IMR-90 (cell line): ENCODE results near the gene TMEM223. TPM values are rescaled to one million over a fixed set of nuclear protein-coding genes. Genes with fewer than 3 reads are reported as not detected.
"Not testable (repeated sequence)": the region's sequence is repeated elsewhere in the genome, so short reads cannot be mapped to it uniquely, and the experiment has no call there.

Source experiments
- ATAC-seq: fragments of 200-7000 bp; cut with Tn5 transposase; 2 replicates; pipeline ENCODE4 v1.9.1; 2020; ENCODE audit warnings: low read depth, mild to moderate bottlenecking, moderate library complexity
- BruUV-seq: library from RNA; stranded (reverse); fragments of 400-500 nt; replicated peaks from 2 replicates; lab custom pipeline; 2021; lab: Mats Ljungman, UMichigan
- CTCF ChIA-PET: fragments of 300-600 bp; formaldehyde crosslinking; extraction: SDS; loops from one replicate; lab custom pipeline; 2021; ENCODE audit warnings: antibody characterized with exemption; lab: Yijun Ruan, JAX
- POLR2A ChIA-PET: fragments of 300-600 bp; sonication (Branson Sonifier 250); formaldehyde crosslinking; loops from one replicate; lab custom pipeline; 2022; ENCODE audit warnings: antibody characterized with exemption; ENCODE audit not compliant: unreplicated experiment; lab: Charles Lee
- DNase-seq: peaks from one replicate; pipeline ENCODE4 v3.0.0; 2013
- H2AFZ ChIP-seq: replicated peaks from 2 replicates; pipeline ENCODE3; 2013; ENCODE audit warnings: low read length, mild to moderate bottlenecking; ENCODE audit not compliant: poor library complexity
- H2AK5ac ChIP-seq: 2 replicates; pipeline ENCODE4 v1.6.1; 2013; ENCODE audit warnings: low read depth, low read length, inconsistent platforms
- H2AK9ac ChIP-seq: replicated peaks from 2 replicates; pipeline ENCODE3; 2013; ENCODE audit warnings: mild to moderate bottlenecking, low read depth, low read length, moderate library complexity; ENCODE audit not compliant: poor library complexity
- H2BK120ac ChIP-seq: 2 replicates; pipeline ENCODE4 v1.6.1; 2013; ENCODE audit warnings: low read depth, low read length, inconsistent platforms
- H2BK15ac ChIP-seq: 3 replicates; pipeline ENCODE4 v1.6.1; 2013; ENCODE audit warnings: low read depth, low read length, inconsistent platforms
- H2BK20ac ChIP-seq: 2 replicates; pipeline ENCODE4 v1.6.1; 2013; ENCODE audit warnings: low read depth, mild to moderate bottlenecking, inconsistent platforms, low read length, moderate library complexity
- H2BK5ac ChIP-seq: 2 replicates; pipeline ENCODE4 v1.6.1; 2013; ENCODE audit warnings: mild to moderate bottlenecking, low read depth, low read length, inconsistent platforms; ENCODE audit not compliant: poor library complexity, severe bottlenecking
- H3K14ac ChIP-seq: replicated peaks from 2 replicates; pipeline ENCODE4 v1.6.1; 2013; ENCODE audit warnings: low read depth, low read length, inconsistent platforms
- H3K18ac ChIP-seq: 2 replicates; pipeline ENCODE4 v1.6.1; 2013; ENCODE audit warnings: low read depth, low read length, control low read depth
- H3K23ac ChIP-seq: 2 replicates; pipeline ENCODE4 v1.6.1; 2013; ENCODE audit warnings: low read depth, low read length, inconsistent platforms
- H3K27ac ChIP-seq: 2 replicates; pipeline ENCODE4 v1.5.1; 2013; ENCODE audit warnings: mild to moderate bottlenecking, control low read depth, low read length; ENCODE audit not compliant: insufficient read depth
- H3K27me3 ChIP-seq: 2 replicates; pipeline ENCODE4 v1.6.1; 2013; ENCODE audit warnings: low read length; ENCODE audit not compliant: control insufficient read depth, insufficient read depth
- H3K36me3 ChIP-seq: 2 replicates; pipeline ENCODE4 v1.6.1; 2013; ENCODE audit warnings: low read length, mixed read lengths; ENCODE audit not compliant: control insufficient read depth, insufficient read depth
- H3K4ac ChIP-seq: 2 replicates; pipeline ENCODE4 v1.6.1; 2013; ENCODE audit warnings: low read depth, low read length, inconsistent platforms
- H3K4me1 ChIP-seq: 2 replicates; pipeline ENCODE4 v1.6.1; 2013; ENCODE audit warnings: low read length, mixed read lengths; ENCODE audit not compliant: control insufficient read depth, insufficient read depth
- H3K4me2 ChIP-seq: 2 replicates; pipeline ENCODE4 v1.6.1; 2013; ENCODE audit warnings: low read depth, mild to moderate bottlenecking, control low read depth, low read length, moderate library complexity
- H3K4me3 ChIP-seq: 2 replicates; pipeline ENCODE4 v1.5.1; 2013; ENCODE audit warnings: low read depth, mild to moderate bottlenecking, control low read depth, low read length, moderate library complexity; ENCODE audit not compliant: insufficient read depth
- H3K56ac ChIP-seq: 2 replicates; pipeline ENCODE4 v1.6.1; 2013; ENCODE audit warnings: low read length, inconsistent platforms; ENCODE audit not compliant: insufficient read depth; ENCODE audit errors: extremely low read depth
- H3K79me1 ChIP-seq, 2 experiments: 2 replicates each; pipeline ENCODE4 v1.6.1; 2013; ENCODE audit warnings: low read length in 2 of 2, inconsistent platforms in 1 of 2, low read depth in 1 of 2
- H3K9ac ChIP-seq: 2 replicates; pipeline ENCODE4 v1.6.1; 2013; ENCODE audit warnings: low read depth, low read length, control low read depth
- H3K9me1 ChIP-seq: 2 replicates; pipeline ENCODE4 v1.6.1; 2013; ENCODE audit warnings: low read length, inconsistent platforms; ENCODE audit not compliant: insufficient read depth
- H3K9me3 ChIP-seq: 2 replicates; pipeline ENCODE4 v1.6.1; 2013; ENCODE audit warnings: low read length; ENCODE audit not compliant: control insufficient read depth, insufficient read depth
- H4K20me1 ChIP-seq: 2 replicates; pipeline ENCODE4 v1.6.1; 2013; ENCODE audit warnings: low read length, inconsistent platforms; ENCODE audit not compliant: insufficient read depth
- H4K5ac ChIP-seq: 2 replicates; pipeline ENCODE4 v1.6.1; 2013; ENCODE audit warnings: mild to moderate bottlenecking, low read depth, low read length, control low read depth
- H4K8ac ChIP-seq, 2 experiments: 2 replicates each; pipeline ENCODE4 v1.6.1; 2013; ENCODE audit warnings: low read depth in 2 of 2, low read length in 2 of 2, control low read depth in 1 of 2, inconsistent platforms in 1 of 2
- H4K91ac ChIP-seq: 2 replicates; pipeline ENCODE4 v1.6.1; 2013; ENCODE audit warnings: low read depth, low read length, inconsistent platforms; ENCODE audit not compliant: insufficient read depth
- ELK1 ChIP-seq: fragments of 150-350 bp; IDR thresholded peaks from 2 replicates; pipeline ENCODE4 v1.6.1; 2016; ENCODE audit warnings: low read depth, mild to moderate bottlenecking, low read length, moderate library complexity, borderline replicate concordance
- WGBS, 2 experiments: methylation state at CpG; one replicate each; pipeline versions ENCODE4 v1.1.5 to v1.1.7; 2013; ENCODE audit warnings: missing lambda C conversion rate in 2 of 2; ENCODE audit not compliant: insufficient read length in 1 of 2; ENCODE audit errors: extremely low coverage in 2 of 2; 5-methylcytosine and 5-hydroxymethylcytosine counted together
- dilution Hi-C: fragments of 300-500 bp; cut with HindIII; formaldehyde crosslinking; loops from one replicate; pipeline ENCODE4 v1.14.3; 2018; ENCODE audit warnings: low sequenced_read_pairs; ENCODE audit not compliant: unreplicated experiment
- in situ Hi-C: fragments of 300-500 bp; cut with MboI; formaldehyde crosslinking; loops from 3 replicates; pipeline ENCODE4 v1.14.3; 2019; ENCODE audit warnings: low sequenced_read_pairs, inconsistent platforms, mixed read lengths
- intact Hi-C: fragments of 100-400 bp; cut with micrococcal nuclease; formaldehyde crosslinking; loops from 2 replicates; pipeline ENCODE4 v1.10.0; 2022
- polyA plus RNA-seq, 3 experiments: library from polyadenylated mRNA; depleted of rRNA; stranded (reverse); fragments of >200 nt; gene quantifications; 2 replicates each; pipeline ENCODE4 v1.2.3, GENCODE V29; 2012; ENCODE audit warnings: low replicate concordance in 1 of 3
- total RNA-seq: library from RNA; depleted of rRNA; stranded (reverse); fragments of >200 nt; gene quantifications from 2 replicates; pipeline ENCODE4 v1.2.3, GENCODE V29; 2012

TMEM223 gene
- total and polyA plus RNA-seq, 2 of the 4 experiments (the other 2 are of a cell fraction), result 9.7 to 15.7 TPM

- TF ChIP-seq ELK1, result no peak
Observed at GRCh38 chr11:62830904-62831519, 39.2 kb upstream of the TMEM223 start (continued).

- H2AK9ac ChIP-seq, H3K9ac ChIP-seq, H4K8ac ChIP-seq, H3K4me2 ChIP-seq, H3K27ac ChIP-seq, H3K9me1 ChIP-seq, POLR2A ChIA-PET, DNase-seq, H3K4ac ChIP-seq, H4K5ac ChIP-seq, CTCF ChIA-PET, H2BK120ac ChIP-seq, H2BK5ac ChIP-seq, H2BK15ac ChIP-seq, H4K91ac ChIP-seq, BruUV-seq, H3K14ac ChIP-seq, H2AK5ac ChIP-seq, H3K4me3 ChIP-seq, H2AFZ ChIP-seq, H3K23ac ChIP-seq, H3K18ac ChIP-seq, H3K4me1 ChIP-seq, in situ Hi-C loops, H3K56ac ChIP-seq, dilution Hi-C loops, intact Hi-C loops, H2BK20ac ChIP-seq, ATAC-seq, H3K27me3 ChIP-seq, H3K9me3 ChIP-seq: not testable (repeated sequence)
- peaks cover 5 to 72% of the 10 kb centered on the region in 2 experiments for H3K79me1 ChIP-seq
- WGBS, 2 experiments, result 80% methylated on average over 1 of the region's 8 CpGs; no CpG with 5 or more reads in 1 of the 2 experiments
- peaks cover 40% of the 10 kb centered on the region for H3K36me3 ChIP-seq
- peaks cover 45% of the 10 kb centered on the region; the same call in 1 of the 2 replicates for H4K20me1 ChIP-seq
Observed at GRCh38 chr11:62828130-62828529, 36.3 kb upstream of the TMEM223 start.
